GM12878 (cell line): ENCODE measurements around the gene TOMM20. TPM values are rescaled to one million over a fixed set of nuclear protein-coding genes. Genes with fewer than 3 reads are reported as not detected.

Experiments used
- ATAC-seq: fragments of 200-7000 bp; cut with Tn5 transposase; 3 replicates; pipeline ENCODE4 v1.9.1; 2020; ENCODE audit warnings: mild to moderate bottlenecking, moderate library complexity
- BruUV-seq: library from RNA; stranded (reverse); fragments of 400-500 nt; replicated peaks from 2 replicates; lab custom pipeline; 2021; lab: Mats Ljungman, UMichigan
- CTCF ChIA-PET: fragments of 300-600 bp; sonication (Branson Sonifier 250); formaldehyde crosslinking; extraction: SDS; loops from one replicate; lab custom pipeline; 2021; ENCODE audit warnings: inconsistent platforms; lab: Yijun Ruan, JAX
- POLR2A ChIA-PET: fragments of 350-600 bp; formaldehyde crosslinking; extraction: SDS; loops from one replicate; lab custom pipeline; 2021; ENCODE audit warnings: inconsistent platforms; lab: Charles Lee
- RAD21 ChIA-PET: fragments of 300-600 bp; sonication (Branson Sonifier 250); formaldehyde crosslinking; loops from one replicate; lab custom pipeline; 2023; ENCODE audit warnings: antibody characterized with exemption; ENCODE audit not compliant: unreplicated experiment; lab: Charles Lee
- SMC1A ChIA-PET: fragments of 300-600 bp; sonication (Branson Sonifier 250); formaldehyde crosslinking; loops from one replicate; lab custom pipeline; 2023; ENCODE audit not compliant: unreplicated experiment, uncharacterized antibody; lab: Charles Lee
- DNase-seq: peaks from one replicate; pipeline ENCODE4 v3.0.0-alpha.2; 2011; ENCODE audit warnings: low read depth, low spot score
- FAIRE-seq: peaks from 3 replicates; lab custom pipeline; 2011; peaks lifted over from hg19 to GRCh38; lab: Jason Lieb, UNC
- H2AFZ ChIP-seq: 2 replicates; pipeline ENCODE4 v1.6.0; 2011; ENCODE audit warnings: low read depth, low read length, control low read depth; ENCODE audit not compliant: control insufficient read depth
- H3K27ac ChIP-seq: 2 replicates; pipeline ENCODE4 v1.5.1; 2011; ENCODE audit warnings: control low read depth; ENCODE audit not compliant: control insufficient read depth, insufficient read depth
- H3K27me3 ChIP-seq, 2 experiments: replicated peaks in 1 of 2; 2 replicates each; pipeline versions ENCODE4 v1.6.0 to v1.6.1; 2011; ENCODE audit warnings: low read length in 1 of 2; ENCODE audit not compliant: control insufficient read depth in 2 of 2, insufficient read depth in 2 of 2
- H3K36me3 ChIP-seq, 2 experiments: 2 replicates each; pipeline ENCODE4 v1.5.1; 2011; ENCODE audit warnings: low read length in 1 of 2; ENCODE audit not compliant: control insufficient read depth in 2 of 2, insufficient read depth in 2 of 2
- H3K4me1 ChIP-seq: 2 replicates; pipeline ENCODE4 v1.6.1; 2011; ENCODE audit warnings: mild to moderate bottlenecking, low read length, moderate library complexity, mixed read lengths; ENCODE audit not compliant: control insufficient read depth, insufficient read depth
- H3K4me2 ChIP-seq: 2 replicates; pipeline ENCODE4 v1.6.0; 2011; ENCODE audit warnings: control low read depth; ENCODE audit not compliant: control insufficient read depth, insufficient read depth
- H3K4me3 ChIP-seq: fragments of 200-600 bp; sonication (generic); 2 replicates; pipeline ENCODE4 v1.5.1; 2016
- H3K79me2 ChIP-seq: 2 replicates; pipeline ENCODE4 v1.6.0; 2011; ENCODE audit warnings: low read length; ENCODE audit not compliant: control insufficient read depth, insufficient read depth
- H3K9ac ChIP-seq: 2 replicates; pipeline ENCODE4 v1.8.0; 2011; ENCODE audit warnings: low read length, control low read depth, mixed read lengths; ENCODE audit not compliant: control insufficient read depth, insufficient read depth
- H3K9me3 ChIP-seq: replicated peaks from 3 replicates; pipeline ENCODE4 v1.5.1; 2011; ENCODE audit warnings: mild to moderate bottlenecking, low read length; ENCODE audit not compliant: control insufficient read depth, insufficient read depth
- H4K20me1 ChIP-seq: 2 replicates; pipeline ENCODE4 v1.6.0; 2011; ENCODE audit not compliant: control insufficient read depth, insufficient read depth
- BCL11A ChIP-seq: IDR thresholded peaks from 2 replicates; pipeline ENCODE4 v1.6.1; 2011; ENCODE audit warnings: low read depth, low read length
- MEF2A ChIP-seq: IDR thresholded peaks from 2 replicates; pipeline ENCODE4 v1.6.1; 2011; ENCODE audit warnings: low read depth, mild to moderate bottlenecking, low read length, moderate library complexity; ENCODE audit not compliant: insufficient read depth
- SP1 ChIP-seq: IDR thresholded peaks from one replicate; pipeline ENCODE4 v1.6.1; 2011; ENCODE audit warnings: low read depth, low read length
- STAT1 ChIP-seq: fragments of 450-650 bp; conservative IDR thresholded peaks from 2 replicates; pipeline ENCODE4 v1.6.1; 2014; ENCODE audit warnings: antibody characterized with exemption, mild to moderate bottlenecking
- TBL1XR1 ChIP-seq: IDR thresholded peaks from 2 replicates; pipeline ENCODE4 v1.6.1; 2012; ENCODE audit warnings: low read depth, low read length, improper control_type of control experiment
- WGBS: methylation state at CpG from one replicate; pipeline ENCODE4 v1.1.6; 2016; ENCODE audit warnings: low lambda C conversion rate; ENCODE audit not compliant: insufficient replicate concordance, insufficient coverage; ENCODE audit errors: missing lambda C conversion rate; 5-methylcytosine and 5-hydroxymethylcytosine counted together
- in situ Hi-C: fragments of 300-500 bp; cut with MboI; formaldehyde crosslinking; loops from 9 replicates; pipeline ENCODE4 v1.14.3; 2018; ENCODE audit warnings: mixed read lengths
- intact Hi-C: fragments of 100-400 bp; cut with micrococcal nuclease; formaldehyde crosslinking; loops from one replicate; pipeline ENCODE4 v1.14.2; 2022; ENCODE audit not compliant: unreplicated experiment
- polyA plus RNA-seq, 11 experiments: library from polyadenylated mRNA; depleted of rRNA in 4 of 11; unstranded in 6 of 11; stranded (reverse) in 5 of 11; fragments of >200 nt; fragmentation: Nextera tagmentation in 4 of 11; fragmentation: Illumina TruSeq in 1 of 11; extraction: Ambion mirVana in 4 of 11; extraction: Trizol in 1 of 11; gene quantifications; 1 replicate in 1 of 11; 2 replicates in 10 of 11; pipeline versions ENCODE4 v1.2.1 to v1.2.3, GENCODE V29; 2011 to 2016; ENCODE audit warnings: inconsistent platforms in 2 of 11, missing spikeins in 2 of 11, low read depth in 1 of 11
- small RNA-seq: library from RNA; depleted of rRNA; stranded (forward); fragments of <200 nt; gene quantifications from one replicate; pipeline ENCODE3, GENCODE V24; 2014
- total RNA-seq, 4 experiments: library from RNA; depleted of rRNA in 3 of 4; stranded (reverse); fragments of >200 nt in 3 of 4; fragmentation: Illumina TruSeq in 1 of 4; extraction: Trizol in 1 of 4; gene quantifications; 2 replicates each; pipeline versions ENCODE4 v1.2.1 to v1.2.3, GENCODE V29; 2013 to 2021
- TF ChIP-seq, protein P1 (sequence below), 3 experiments: IDR thresholded peaks in 2 of 3; conservative IDR thresholded peaks in 1 of 3; 2 replicates each; pipeline ENCODE4 v1.5.1; 2011; ENCODE audit warnings: low read depth in 3 of 3, low read length in 3 of 3, mild to moderate bottlenecking in 3 of 3, control low read depth in 2 of 3, moderate library complexity in 2 of 3, inconsistent platforms in 1 of 3, mixed read lengths in 1 of 3; ENCODE audit not compliant: control insufficient read depth in 2 of 3, insufficient read depth in 1 of 3; ENCODE audit errors: extremely low read depth in 1 of 3
- TF ChIP-seq, protein P2 (sequence below): IDR thresholded peaks from 2 replicates; pipeline ENCODE4 v1.6.1; 2011; ENCODE audit warnings: borderline replicate concordance, low read depth, mild to moderate bottlenecking, moderate library complexity, mixed read lengths, low read length; ENCODE audit not compliant: insufficient read depth; ENCODE audit errors: extremely low read length

Gene TOMM20
- total and polyA plus RNA-seq, 10 of the 15 experiments (the other 5 are each of a cell fraction or from before 2014, with no cell fraction given), result 39.8 to 138 (median 70.1) TPM

DNA sequence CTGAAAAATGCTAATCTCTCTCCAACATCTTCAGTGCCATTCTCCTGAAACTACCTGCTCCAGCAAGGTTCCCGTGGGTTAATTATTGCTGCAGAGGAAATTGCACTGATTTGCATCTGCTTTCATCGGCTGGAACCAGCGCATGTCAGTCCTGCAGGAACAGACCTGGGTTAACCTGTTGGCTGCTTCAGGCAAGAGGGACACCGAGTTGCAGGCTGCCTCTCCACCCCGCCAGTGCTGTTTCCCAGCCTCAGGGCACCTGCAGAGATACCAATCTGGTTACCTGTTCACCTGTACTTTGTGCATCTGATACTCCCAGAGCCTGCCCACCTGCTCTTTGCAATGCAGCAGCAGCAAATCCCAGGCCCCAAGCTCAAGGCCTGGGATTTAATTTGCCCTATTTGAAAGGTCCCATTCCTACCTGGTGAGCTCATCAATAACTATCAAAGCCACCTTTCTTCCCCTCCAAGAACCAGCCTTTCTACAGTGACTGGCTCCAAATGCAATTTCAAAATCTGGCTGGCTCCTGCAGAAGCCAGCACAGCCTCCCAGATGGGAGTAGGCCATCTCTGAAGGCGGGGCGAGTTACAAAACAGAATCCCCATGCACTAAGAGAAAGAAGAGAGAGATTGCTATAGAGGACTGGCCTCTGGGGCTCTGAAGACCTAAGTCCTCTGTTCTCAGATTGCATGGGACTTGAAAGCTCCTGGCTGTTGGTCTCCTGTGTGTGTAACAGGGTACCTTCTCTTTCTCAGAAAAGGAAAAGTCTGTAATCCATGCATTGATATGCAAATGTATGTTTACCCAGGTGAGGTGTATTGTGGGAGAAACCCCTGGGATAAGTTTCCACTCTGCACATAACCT is 67.8 kb downstream of the TOMM20 start:
- Histone ChIP-seq H3K9ac (no peak overlapping the region), H3K4me2 (no peak overlapping the region), H3K27ac (no peak overlapping the region), H3K4me1 (peaks cover 24% of the 10 kb centered on the region), H3K79me2 (no peaks in the 10 kb centered on the region), H4K20me1 (no peaks in the 10 kb centered on the region), H3K27me3 (no peaks in the 10 kb centered on the region), H2AFZ (no peak overlapping the region), H3K9me3 (no peaks in the 10 kb centered on the region), H3K4me3 (no peak overlapping the region), H3K36me3 (no peaks in the 10 kb centered on the region)
- BruUV-seq, result no TSS peak
- FAIRE-seq (no peak), DNase-seq (no peak), ATAC-seq (peak; percentile 22)
- SMC1A ChIA-PET, result interaction anchor here (1.1 to 3.3 kb wide), 4 partner anchors 10 to 18 kb away, joined by 3 to 14 read pairs (median 5); no protein-coding TSS in a partner anchor
- POLR2A ChIA-PET, result interaction anchor here (1.0 to 1.1 kb wide), 2 partner anchors 9 to 11 kb away, joined by 3 to 5 read pairs; no protein-coding TSS in a partner anchor
- RAD21 ChIA-PET, result no interaction called here
- TF ChIP-seq, protein P1, sequence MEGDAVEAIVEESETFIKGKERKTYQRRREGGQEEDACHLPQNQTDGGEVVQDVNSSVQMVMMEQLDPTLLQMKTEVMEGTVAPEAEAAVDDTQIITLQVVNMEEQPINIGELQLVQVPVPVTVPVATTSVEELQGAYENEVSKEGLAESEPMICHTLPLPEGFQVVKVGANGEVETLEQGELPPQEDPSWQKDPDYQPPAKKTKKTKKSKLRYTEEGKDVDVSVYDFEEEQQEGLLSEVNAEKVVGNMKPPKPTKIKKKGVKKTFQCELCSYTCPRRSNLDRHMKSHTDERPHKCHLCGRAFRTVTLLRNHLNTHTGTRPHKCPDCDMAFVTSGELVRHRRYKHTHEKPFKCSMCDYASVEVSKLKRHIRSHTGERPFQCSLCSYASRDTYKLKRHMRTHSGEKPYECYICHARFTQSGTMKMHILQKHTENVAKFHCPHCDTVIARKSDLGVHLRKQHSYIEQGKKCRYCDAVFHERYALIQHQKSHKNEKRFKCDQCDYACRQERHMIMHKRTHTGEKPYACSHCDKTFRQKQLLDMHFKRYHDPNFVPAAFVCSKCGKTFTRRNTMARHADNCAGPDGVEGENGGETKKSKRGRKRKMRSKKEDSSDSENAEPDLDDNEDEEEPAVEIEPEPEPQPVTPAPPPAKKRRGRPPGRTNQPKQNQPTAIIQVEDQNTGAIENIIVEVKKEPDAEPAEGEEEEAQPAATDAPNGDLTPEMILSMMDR (IDR thresholded peaks at IDR 0.05 in 2 of 3, conservative IDR thresholded peaks at IDR 0.05 in 1 of 3; ENCODE audit: control insufficient read depth in 2 of 3, extremely low read depth in 1 of 3, insufficient read depth in 1 of 3, low read depth in 3 of 3, low read length in 3 of 3), result no peak
- no peak for TF ChIP-seq TBL1XR1
- TF ChIP-seq BCL11A, result no peak
- no peak for TF ChIP-seq STAT1
- TF ChIP-seq, protein P2, sequence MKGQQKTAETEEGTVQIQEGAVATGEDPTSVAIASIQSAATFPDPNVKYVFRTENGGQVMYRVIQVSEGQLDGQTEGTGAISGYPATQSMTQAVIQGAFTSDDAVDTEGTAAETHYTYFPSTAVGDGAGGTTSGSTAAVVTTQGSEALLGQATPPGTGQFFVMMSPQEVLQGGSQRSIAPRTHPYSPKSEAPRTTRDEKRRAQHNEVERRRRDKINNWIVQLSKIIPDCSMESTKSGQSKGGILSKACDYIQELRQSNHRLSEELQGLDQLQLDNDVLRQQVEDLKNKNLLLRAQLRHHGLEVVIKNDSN, result no peak
- TF ChIP-seq MEF2A, result no peak
- no peak for TF ChIP-seq SP1
- WGBS, result 48% methylated on average over 7 of the region's 7 CpGs
- intact Hi-C loops (no loop called here), in situ Hi-C loops (no loop called here)
- CTCF ChIA-PET, result no interaction called here

Small RNAs within 50 kb of the gene (small RNA-seq; reads per million reads assigned to genes)
- gene AL732292.1 (not detected), gene SNORA14B (1.7 reads per million, percentile 54 among the genes with 10 or more reads in this experiment)

Other genes with a start within 250 kb of the TOMM20 start
- 61.2 and 83.5 TPM in 2 replicates for gene RBM34, start 32.4 kb upstream of the TOMM20 start, total RNA-seq (2014; rRNA removed)
- gene RBM34, start 32.4 kb upstream of the TOMM20 start, total RNA-seq (2014; rRNA removed; fragmentation: Illumina TruSeq; extraction: Trizol), result 119 and 132 TPM in 2 replicates
- gene RBM34, start 32.4 kb upstream of the TOMM20 start, total RNA-seq (2021), result 89.2 and 95.2 TPM in 2 replicates
- gene RBM34, start 32.4 kb upstream of the TOMM20 start, polyA plus RNA-seq (2011; rRNA removed), result 55.7 and 103 TPM in 2 replicates
- gene RBM34, start 32.4 kb upstream of the TOMM20 start, polyA plus RNA-seq (2014; fragmentation: Illumina TruSeq; extraction: Trizol), result 89.9 and 127 TPM in 2 replicates
- gene RBM34, start 32.4 kb upstream of the TOMM20 start, polyA plus RNA-seq (2014; fragmentation: Nextera tagmentation; extraction: Ambion mirVana), result 100 to 1,000 TPM in 1 of 2 experiments, 10 to 100 TPM in 1; 98.2 to 124 TPM
- gene RBM34, start 32.4 kb upstream of the TOMM20 start, polyA plus RNA-seq (2014; rRNA removed), result 46.4 and 56.0 TPM in 2 replicates
- gene RBM34, start 32.4 kb upstream of the TOMM20 start, polyA plus RNA-seq (2016; fragmentation: Nextera tagmentation; extraction: Ambion mirVana), result 100 to 1,000 TPM; 119 to 130 TPM
- 30.8 and 32.3 TPM in 2 replicates for gene ARID4B, start 199.3 kb upstream of the TOMM20 start, total RNA-seq (2014; rRNA removed)
- 39.1 and 40.7 TPM in 2 replicates for gene ARID4B, start 199.3 kb upstream of the TOMM20 start, total RNA-seq (2014; rRNA removed; fragmentation: Illumina TruSeq; extraction: Trizol)
- gene ARID4B, start 199.3 kb upstream of the TOMM20 start, total RNA-seq (2021), result 25.2 and 29.9 TPM in 2 replicates
- gene ARID4B, start 199.3 kb upstream of the TOMM20 start, polyA plus RNA-seq (2011; rRNA removed), result 20.8 and 38.1 TPM in 2 replicates
- 26.1 and 37.4 TPM in 2 replicates for gene ARID4B, start 199.3 kb upstream of the TOMM20 start, polyA plus RNA-seq (2014; fragmentation: Illumina TruSeq; extraction: Trizol)
- gene ARID4B, start 199.3 kb upstream of the TOMM20 start, polyA plus RNA-seq (2014; fragmentation: Nextera tagmentation; extraction: Ambion mirVana), result 10 to 100 TPM; 13.6 to 19.1 TPM
- 16.1 and 16.9 TPM in 2 replicates for gene ARID4B, start 199.3 kb upstream of the TOMM20 start, polyA plus RNA-seq (2014; rRNA removed)
- 10 to 100 TPM; 31.7 to 33.1 TPM for gene ARID4B, start 199.3 kb upstream of the TOMM20 start, polyA plus RNA-seq (2016; fragmentation: Nextera tagmentation; extraction: Ambion mirVana)
- 14.2 and 15.1 TPM in 2 replicates for gene GGPS1, start 199.7 kb upstream of the TOMM20 start, total RNA-seq (2014; rRNA removed)
- gene GGPS1, start 199.7 kb upstream of the TOMM20 start, total RNA-seq (2014; rRNA removed; fragmentation: Illumina TruSeq; extraction: Trizol), result 15.7 TPM in 2 replicates
- 19.6 and 21.3 TPM in 2 replicates for gene GGPS1, start 199.7 kb upstream of the TOMM20 start, total RNA-seq (2021)
- 33.5 and 48.5 TPM in 2 replicates for gene GGPS1, start 199.7 kb upstream of the TOMM20 start, polyA plus RNA-seq (2011; rRNA removed)
- gene GGPS1, start 199.7 kb upstream of the TOMM20 start, polyA plus RNA-seq (2014; fragmentation: Illumina TruSeq; extraction: Trizol), result 23.3 and 24.7 TPM in 2 replicates
- gene GGPS1, start 199.7 kb upstream of the TOMM20 start, polyA plus RNA-seq (2014; fragmentation: Nextera tagmentation; extraction: Ambion mirVana), result 10 to 100 TPM; 28.9 to 36.0 TPM
- gene GGPS1, start 199.7 kb upstream of the TOMM20 start, polyA plus RNA-seq (2014; rRNA removed), result 17.3 and 19.4 TPM in 2 replicates
- gene GGPS1, start 199.7 kb upstream of the TOMM20 start, polyA plus RNA-seq (2016; fragmentation: Nextera tagmentation; extraction: Ambion mirVana), result 10 to 100 TPM; 25.8 to 29.2 TPM
- 25.3 and 26.1 TPM in 2 replicates for gene TBCE, start 238.6 kb upstream of the TOMM20 start, total RNA-seq (2014; rRNA removed)
- 32.7 and 34.0 TPM in 2 replicates for gene TBCE, start 238.6 kb upstream of the TOMM20 start, total RNA-seq (2014; rRNA removed; fragmentation: Illumina TruSeq; extraction: Trizol)
- gene TBCE, start 238.6 kb upstream of the TOMM20 start, total RNA-seq (2021), result 19.7 and 22.7 TPM in 2 replicates
- gene TBCE, start 238.6 kb upstream of the TOMM20 start, polyA plus RNA-seq (2011; rRNA removed), result 30.6 and 36.6 TPM in 2 replicates
- gene TBCE, start 238.6 kb upstream of the TOMM20 start, polyA plus RNA-seq (2014; fragmentation: Illumina TruSeq; extraction: Trizol), result 31.0 and 46.5 TPM in 2 replicates
- 10 to 100 TPM; 22.7 to 27.8 TPM for gene TBCE, start 238.6 kb upstream of the TOMM20 start, polyA plus RNA-seq (2014; fragmentation: Nextera tagmentation; extraction: Ambion mirVana)
- 24.2 and 26.3 TPM in 2 replicates for gene TBCE, start 238.6 kb upstream of the TOMM20 start, polyA plus RNA-seq (2014; rRNA removed)
- 10 to 100 TPM; 39.3 to 48.7 TPM for gene TBCE, start 238.6 kb upstream of the TOMM20 start, polyA plus RNA-seq (2016; fragmentation: Nextera tagmentation; extraction: Ambion mirVana)